ENCODE results near the gene LAG3. TPM values are rescaled to one million over a fixed set of nuclear protein-coding genes. Genes with fewer than 3 reads are reported as not detected.

The LAG3 gene
- total RNA-seq, 1 experiment from 2014 or later = 4.1 TPM

DNA sequence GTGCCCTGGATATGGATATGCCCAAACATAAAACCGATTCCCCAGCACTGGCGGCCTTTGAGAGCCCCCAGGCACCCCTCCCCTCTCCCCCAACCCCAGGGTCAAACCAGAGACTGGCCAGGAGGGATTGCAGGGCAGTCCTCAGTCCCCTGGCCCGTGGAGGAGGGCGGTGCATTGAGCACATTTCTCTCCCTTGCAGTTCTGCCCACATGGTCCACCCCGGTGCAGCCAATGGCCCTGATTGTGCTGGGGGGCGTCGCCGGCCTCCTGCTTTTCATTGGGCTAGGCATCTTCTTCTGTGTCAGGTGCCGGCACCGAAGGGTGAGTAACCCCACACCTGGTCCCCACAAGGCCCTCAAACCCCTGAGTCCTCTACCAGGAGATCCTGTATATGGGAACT is 45.9 kb downstream of the LAG3 start:
- no TSS peak for BruUV-seq (replicated peaks)
- no peak for DNase-seq (ENCODE audit: low spot score)

DNA sequence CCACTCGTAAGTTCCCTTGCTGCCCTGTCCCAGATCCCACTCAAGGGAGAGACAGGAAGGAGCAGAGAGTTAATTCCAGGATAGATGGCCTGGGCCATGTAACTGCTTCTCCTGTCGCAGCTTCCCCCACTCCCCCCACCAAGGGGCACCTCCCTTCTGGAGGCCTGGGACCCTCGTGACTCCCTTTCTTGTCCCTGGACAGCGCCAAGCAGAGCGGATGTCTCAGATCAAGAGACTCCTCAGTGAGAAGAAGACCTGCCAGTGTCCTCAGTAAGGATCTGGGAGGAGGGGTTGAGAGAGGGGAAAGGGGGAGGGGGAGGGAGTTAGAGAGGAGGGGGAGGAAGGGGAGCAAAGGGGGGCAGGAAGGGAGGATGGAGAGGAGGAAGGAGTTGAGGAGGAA is 46.3 kb downstream of the LAG3 start:
- ChIA-PET CTCF (interaction anchor here (0.6 kb wide), 1 partner anchor 63 kb away, joined by 4 read pairs; no protein-coding TSS in a partner anchor), POLR2A (ENCODE audit: low non-redundant PET) (no interaction called here)
- TF ChIP-seq EZH2 (IDR thresholded peaks at IDR 0.05; ENCODE audit: borderline replicate concordance, low read depth, low read length, poor library complexity, severe bottlenecking) = no peak
- TF ChIP-seq, protein P1, sequence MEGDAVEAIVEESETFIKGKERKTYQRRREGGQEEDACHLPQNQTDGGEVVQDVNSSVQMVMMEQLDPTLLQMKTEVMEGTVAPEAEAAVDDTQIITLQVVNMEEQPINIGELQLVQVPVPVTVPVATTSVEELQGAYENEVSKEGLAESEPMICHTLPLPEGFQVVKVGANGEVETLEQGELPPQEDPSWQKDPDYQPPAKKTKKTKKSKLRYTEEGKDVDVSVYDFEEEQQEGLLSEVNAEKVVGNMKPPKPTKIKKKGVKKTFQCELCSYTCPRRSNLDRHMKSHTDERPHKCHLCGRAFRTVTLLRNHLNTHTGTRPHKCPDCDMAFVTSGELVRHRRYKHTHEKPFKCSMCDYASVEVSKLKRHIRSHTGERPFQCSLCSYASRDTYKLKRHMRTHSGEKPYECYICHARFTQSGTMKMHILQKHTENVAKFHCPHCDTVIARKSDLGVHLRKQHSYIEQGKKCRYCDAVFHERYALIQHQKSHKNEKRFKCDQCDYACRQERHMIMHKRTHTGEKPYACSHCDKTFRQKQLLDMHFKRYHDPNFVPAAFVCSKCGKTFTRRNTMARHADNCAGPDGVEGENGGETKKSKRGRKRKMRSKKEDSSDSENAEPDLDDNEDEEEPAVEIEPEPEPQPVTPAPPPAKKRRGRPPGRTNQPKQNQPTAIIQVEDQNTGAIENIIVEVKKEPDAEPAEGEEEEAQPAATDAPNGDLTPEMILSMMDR (conservative IDR thresholded peaks at IDR 0.05; ENCODE audit: low read depth, low read length) = no peak
- H3K4me3 ChIP-seq (ENCODE audit: low read depth, low read length, poor library complexity, severe bottlenecking) = no peak overlapping the region
- no peaks in the 10 kb centered on the region for H3K27me3 ChIP-seq (replicated peaks; ENCODE audit: insufficient read depth, low read depth, low read length, poor library complexity)
- intact Hi-C loops (cut with micrococcal nuclease; ENCODE audit: unreplicated experiment) = no loop called here
- H3K36me3 ChIP-seq (ENCODE audit: insufficient read depth, low read length, poor library complexity, severe bottlenecking) = no peaks in the 10 kb centered on the region
- peaks cover 22% of the 10 kb centered on the region for H3K4me1 ChIP-seq (ENCODE audit: insufficient read depth, low read length, poor library complexity, severe bottlenecking)
- no peak for DNase-seq (ENCODE audit: low spot score)
- H3K27ac ChIP-seq (ENCODE audit: low read depth, low read length, poor library complexity, severe bottlenecking) = no peak overlapping the region
- BruUV-seq (replicated peaks) = no TSS peak
- H3K9me3 ChIP-seq (ENCODE audit: low read depth, low read length, poor library complexity, severe bottlenecking) = no peaks in the 10 kb centered on the region

More for the DNA sequence above, 45.9 kb downstream of the LAG3 start:
- CTCF ChIA-PET = no interaction called here
- intact Hi-C loops (cut with micrococcal nuclease; ENCODE audit: unreplicated experiment) = no loop called here
- no peak overlapping the region for H3K4me3 ChIP-seq (ENCODE audit: low read depth, low read length, poor library complexity, severe bottlenecking)
- H3K9me3 ChIP-seq (ENCODE audit: low read depth, low read length, poor library complexity, severe bottlenecking) = no peaks in the 10 kb centered on the region
- H3K27me3 ChIP-seq (replicated peaks; ENCODE audit: insufficient read depth, low read depth, low read length, poor library complexity) = no peaks in the 10 kb centered on the region
- H3K4me1 ChIP-seq (ENCODE audit: insufficient read depth, low read length, poor library complexity, severe bottlenecking) = peaks cover 22% of the 10 kb centered on the region
- H3K36me3 ChIP-seq (ENCODE audit: insufficient read depth, low read length, poor library complexity, severe bottlenecking) = no peaks in the 10 kb centered on the region
- POLR2A ChIA-PET (ENCODE audit: low non-redundant PET) = no interaction called here
- no peak for TF ChIP-seq EZH2 (IDR thresholded peaks at IDR 0.05; ENCODE audit: borderline replicate concordance, low read depth, low read length, poor library complexity, severe bottlenecking)
- TF ChIP-seq, protein P1 (conservative IDR thresholded peaks at IDR 0.05; ENCODE audit: low read depth, low read length) = no peak
- no peak overlapping the region for H3K27ac ChIP-seq (ENCODE audit: low read depth, low read length, poor library complexity, severe bottlenecking)

DNA sequence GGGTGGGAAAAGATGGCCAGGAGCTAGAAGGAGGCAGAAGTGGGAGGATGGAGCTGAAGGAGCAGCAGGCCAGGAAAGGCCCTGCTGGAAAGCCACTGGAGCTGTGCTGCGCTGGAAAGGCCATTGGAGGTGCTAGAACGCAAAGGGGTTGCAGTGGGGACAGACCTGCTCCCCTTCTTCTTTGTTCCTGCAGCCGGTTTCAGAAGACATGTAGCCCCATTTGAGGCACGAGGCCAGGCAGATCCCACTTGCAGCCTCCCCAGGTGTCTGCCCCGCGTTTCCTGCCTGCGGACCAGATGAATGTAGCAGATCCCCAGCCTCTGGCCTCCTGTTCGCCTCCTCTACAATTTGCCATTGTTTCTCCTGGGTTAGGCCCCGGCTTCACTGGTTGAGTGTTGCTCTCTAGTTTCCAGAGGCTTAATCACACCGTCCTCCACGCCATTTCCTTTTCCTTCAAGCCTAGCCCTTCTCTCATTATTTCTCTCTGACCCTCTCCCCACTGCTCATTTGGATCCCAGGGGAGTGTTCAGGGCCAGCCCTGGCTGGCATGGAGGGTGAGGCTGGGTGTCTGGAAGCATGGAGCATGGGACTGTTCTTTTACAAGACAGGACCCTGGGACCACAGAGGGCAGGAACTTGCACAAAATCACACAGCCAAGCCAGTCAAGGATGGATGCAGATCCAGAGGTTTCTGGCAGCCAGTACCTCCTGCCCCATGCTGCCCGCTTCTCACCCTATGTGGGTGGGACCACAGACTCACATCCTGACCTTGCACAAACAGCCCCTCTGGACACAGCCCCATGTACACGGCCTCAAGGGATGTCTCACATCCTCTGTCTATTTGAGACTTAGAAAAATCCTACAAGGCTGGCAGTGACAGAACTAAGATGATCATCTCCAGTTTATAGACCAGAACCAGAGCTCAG is 47.0 kb downstream of the LAG3 start:
- TF ChIP-seq, protein P1 (conservative IDR thresholded peaks at IDR 0.05; ENCODE audit: low read depth, low read length) = no peak
- TF ChIP-seq EZH2 (IDR thresholded peaks at IDR 0.05; ENCODE audit: borderline replicate concordance, low read depth, low read length, poor library complexity, severe bottlenecking) = no peak
- H3K36me3 ChIP-seq (ENCODE audit: insufficient read depth, low read length, poor library complexity, severe bottlenecking) = no peaks in the 10 kb centered on the region
- H3K9me3 ChIP-seq (ENCODE audit: low read depth, low read length, poor library complexity, severe bottlenecking) = no peaks in the 10 kb centered on the region
- POLR2A ChIA-PET (ENCODE audit: low non-redundant PET) = no interaction called here
- intact Hi-C loops (cut with micrococcal nuclease; ENCODE audit: unreplicated experiment) = no loop called here
- no peak for DNase-seq (ENCODE audit: low spot score)
- peaks cover 22% of the 10 kb centered on the region for H3K4me1 ChIP-seq (ENCODE audit: insufficient read depth, low read length, poor library complexity, severe bottlenecking)
- H3K4me3 ChIP-seq (ENCODE audit: low read depth, low read length, poor library complexity, severe bottlenecking) = no peak overlapping the region
- BruUV-seq (replicated peaks) = no TSS peak
- CTCF ChIA-PET = interaction anchor here (0.6 kb wide), 1 partner anchor 64 kb away, joined by 4 read pairs; no protein-coding TSS in a partner anchor
- no peak overlapping the region for H3K27ac ChIP-seq (ENCODE audit: low read depth, low read length, poor library complexity, severe bottlenecking)
- H3K27me3 ChIP-seq (replicated peaks; ENCODE audit: insufficient read depth, low read depth, low read length, poor library complexity) = no peaks in the 10 kb centered on the region

All from A673 (cell line).